ENCODE data around the gene CDON. TPM values are rescaled to one million over a fixed set of nuclear protein-coding genes. Genes with fewer than 3 reads are reported as not detected.
A peak's percentile ranks its signal among the peaks of the same experiment; 100 is the strongest.

The CDON gene
- total RNA-seq = 0.24 and 0.27 TPM in 2 replicates

GRCh38 chr11:126062679-126063506 is at the start of gene CDON:
Gene CDON (minus strand): TSS chr11:126062866. CDS start chr11:126023476, 39,390 bp downstream.
- ATAC-seq (ENCODE audit: low read depth) (peak; percentile 90), DNase-seq (peak; percentile 72)
- no peaks in the 10 kb centered on the region for H3K36me3 Mint-ChIP-seq (ENCODE audit: low read depth)
- H3K4me1 Mint-ChIP-seq = peaks cover 6% of the 10 kb centered on the region
- intact Hi-C loops (cut with micrococcal nuclease) = loop anchor here (1.0 to 10.0 kb wide), 6 partner anchors 148 to 1111 kb away; partner anchors contain the start of genes CCDC15, CHEK1, DCPS and DDX25
- H3K27ac Mint-ChIP-seq = no peak within 1 kb of the TSS
- H3K4me3 Mint-ChIP-seq = peak within 1 kb of the TSS; percentile 81
- no peaks in the 10 kb centered on the region for H3K9me3 Mint-ChIP-seq
- CTCF ChIA-PET = no interaction called here
- no peak for TF ChIP-seq CTCF (IDR thresholded peaks at IDR 0.05)
- POLR2A ChIA-PET = no interaction called here
- H3K27me3 Mint-ChIP-seq = peaks cover 38% of the 10 kb centered on the region

GRCh38 chr11:126111458-126112116 is 48.9 kb upstream of the CDON start:
- DNase-seq = no peak
- peaks cover 2% of the 10 kb centered on the region for H3K27me3 Mint-ChIP-seq
- no peaks in the 10 kb centered on the region for H3K9me3 Mint-ChIP-seq
- POLR2A ChIA-PET = no interaction called here
- no peaks in the 10 kb centered on the region for H3K36me3 Mint-ChIP-seq (ENCODE audit: low read depth)
- no peak overlapping the region for H3K27ac Mint-ChIP-seq
- no peak for ATAC-seq (ENCODE audit: low read depth)
- H3K4me3 Mint-ChIP-seq = no peak overlapping the region
- H3K4me1 Mint-ChIP-seq = no peaks in the 10 kb centered on the region
- intact Hi-C loops (cut with micrococcal nuclease) = no loop called here
- CTCF ChIA-PET = no interaction called here
- no peak for TF ChIP-seq CTCF (IDR thresholded peaks at IDR 0.05)

- DNase-seq (no peak), ATAC-seq (ENCODE audit: low read depth) (no peak)
- no peak overlapping the region for H3K4me3 Mint-ChIP-seq
- intact Hi-C loops (cut with micrococcal nuclease) = no loop called here
- H3K36me3 Mint-ChIP-seq (ENCODE audit: low read depth) = no peaks in the 10 kb centered on the region
- no peak for TF ChIP-seq CTCF (IDR thresholded peaks at IDR 0.05)
- CTCF ChIA-PET = no interaction called here
- H3K4me1 Mint-ChIP-seq = no peaks in the 10 kb centered on the region
- no peaks in the 10 kb centered on the region for H3K9me3 Mint-ChIP-seq
- POLR2A ChIA-PET = no interaction called here
- H3K27me3 Mint-ChIP-seq = peaks cover 2% of the 10 kb centered on the region
- H3K27ac Mint-ChIP-seq = no peak overlapping the region
These were observed 47.5 kb upstream of the CDON start for GRCh38 chr11:126109941-126110731.

GRCh38 chr11:126106594-126107328 is 44.1 kb upstream of the CDON start:
- POLR2A ChIA-PET = no interaction called here

More at GRCh38 chr11:126106594-126107328, 44.1 kb upstream of the CDON start:
- no peak overlapping the region for H3K27ac Mint-ChIP-seq
- DNase-seq (no peak), ATAC-seq (ENCODE audit: low read depth) (no peak)
- intact Hi-C loops (cut with micrococcal nuclease) = no loop called here
- peaks cover 2% of the 10 kb centered on the region for H3K27me3 Mint-ChIP-seq
- no peak overlapping the region for H3K4me3 Mint-ChIP-seq
- H3K9me3 Mint-ChIP-seq = no peaks in the 10 kb centered on the region
- no peaks in the 10 kb centered on the region for H3K4me1 Mint-ChIP-seq
- CTCF ChIA-PET = no interaction called here
- TF ChIP-seq CTCF (IDR thresholded peaks at IDR 0.05) = no peak
- H3K36me3 Mint-ChIP-seq (ENCODE audit: low read depth) = no peaks in the 10 kb centered on the region
